Measurements from ENCODE around the gene SELENON. TPM values are rescaled to one million over a fixed set of nuclear protein-coding genes. Genes with fewer than 3 reads are reported as not detected.
A peak's percentile ranks its signal among the peaks of the same experiment; 100 is the strongest.

SELENON gene
- total and polyA plus RNA-seq, 2 donors from 2014 or later, result 69.3 to 116 TPM

DNA sequence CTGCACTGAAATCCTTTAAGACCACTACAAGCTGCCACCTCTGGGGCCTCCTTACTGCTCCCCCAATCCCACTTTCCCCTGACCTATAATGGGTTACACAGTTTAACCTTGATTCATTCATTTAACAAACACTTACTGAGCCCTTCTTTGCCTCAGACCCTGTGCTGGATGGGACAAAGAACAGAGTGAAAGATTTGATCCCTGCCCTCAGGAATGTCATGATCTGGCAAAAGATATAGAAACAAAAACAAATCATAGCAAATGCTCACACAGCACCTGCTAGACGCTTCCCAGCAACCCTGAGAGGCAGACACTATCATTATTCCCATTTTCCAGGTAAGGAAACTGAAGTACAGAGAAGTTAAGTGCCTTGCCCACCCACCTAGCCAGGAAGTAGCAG, 66.3 kb downstream of the SELENON start:
- peak in 1 of 5 donors; percentile 25 for DNase-seq
- H3K9ac ChIP-seq (ENCODE audit: low read length in 3 of 3), result no peak overlapping the region
- FAIRE-seq, result no peak
- TF ChIP-seq, protein P1, sequence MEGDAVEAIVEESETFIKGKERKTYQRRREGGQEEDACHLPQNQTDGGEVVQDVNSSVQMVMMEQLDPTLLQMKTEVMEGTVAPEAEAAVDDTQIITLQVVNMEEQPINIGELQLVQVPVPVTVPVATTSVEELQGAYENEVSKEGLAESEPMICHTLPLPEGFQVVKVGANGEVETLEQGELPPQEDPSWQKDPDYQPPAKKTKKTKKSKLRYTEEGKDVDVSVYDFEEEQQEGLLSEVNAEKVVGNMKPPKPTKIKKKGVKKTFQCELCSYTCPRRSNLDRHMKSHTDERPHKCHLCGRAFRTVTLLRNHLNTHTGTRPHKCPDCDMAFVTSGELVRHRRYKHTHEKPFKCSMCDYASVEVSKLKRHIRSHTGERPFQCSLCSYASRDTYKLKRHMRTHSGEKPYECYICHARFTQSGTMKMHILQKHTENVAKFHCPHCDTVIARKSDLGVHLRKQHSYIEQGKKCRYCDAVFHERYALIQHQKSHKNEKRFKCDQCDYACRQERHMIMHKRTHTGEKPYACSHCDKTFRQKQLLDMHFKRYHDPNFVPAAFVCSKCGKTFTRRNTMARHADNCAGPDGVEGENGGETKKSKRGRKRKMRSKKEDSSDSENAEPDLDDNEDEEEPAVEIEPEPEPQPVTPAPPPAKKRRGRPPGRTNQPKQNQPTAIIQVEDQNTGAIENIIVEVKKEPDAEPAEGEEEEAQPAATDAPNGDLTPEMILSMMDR (IDR thresholded peaks at IDR 0.05; ENCODE audit: borderline replicate concordance, extremely low read depth, insufficient read depth), result no peak
- H3K27ac ChIP-seq (ENCODE audit: low read depth in 2 of 2, low read length in 2 of 2), result peak overlapping the region; percentile 63 to 86
- no peaks in the 10 kb centered on the region for H3K9me3 ChIP-seq (ENCODE audit: control insufficient read depth in 2 of 3, insufficient read depth in 1 of 3, low read length in 3 of 3)
- intact Hi-C loops (cut with DNase I), result no loop called here
- peaks cover 2 to 38% (median 35%) of the 10 kb centered on the region in 3 donors for H3K4me1 ChIP-seq (ENCODE audit: control insufficient read depth in 2 of 3, insufficient read depth in 2 of 3, low read depth in 1 of 3, low read length in 3 of 3)
- H3K36me3 ChIP-seq (ENCODE audit: control insufficient read depth in 2 of 3, insufficient read depth in 3 of 3, low read length in 3 of 3), result no peaks in the 10 kb centered on the region
- H3K27me3 ChIP-seq (ENCODE audit: control insufficient read depth, insufficient read depth, low read length), result no peaks in the 10 kb centered on the region
- no peak overlapping the region for H3K4me3 ChIP-seq (ENCODE audit: low read length in 3 of 3)

DNA sequence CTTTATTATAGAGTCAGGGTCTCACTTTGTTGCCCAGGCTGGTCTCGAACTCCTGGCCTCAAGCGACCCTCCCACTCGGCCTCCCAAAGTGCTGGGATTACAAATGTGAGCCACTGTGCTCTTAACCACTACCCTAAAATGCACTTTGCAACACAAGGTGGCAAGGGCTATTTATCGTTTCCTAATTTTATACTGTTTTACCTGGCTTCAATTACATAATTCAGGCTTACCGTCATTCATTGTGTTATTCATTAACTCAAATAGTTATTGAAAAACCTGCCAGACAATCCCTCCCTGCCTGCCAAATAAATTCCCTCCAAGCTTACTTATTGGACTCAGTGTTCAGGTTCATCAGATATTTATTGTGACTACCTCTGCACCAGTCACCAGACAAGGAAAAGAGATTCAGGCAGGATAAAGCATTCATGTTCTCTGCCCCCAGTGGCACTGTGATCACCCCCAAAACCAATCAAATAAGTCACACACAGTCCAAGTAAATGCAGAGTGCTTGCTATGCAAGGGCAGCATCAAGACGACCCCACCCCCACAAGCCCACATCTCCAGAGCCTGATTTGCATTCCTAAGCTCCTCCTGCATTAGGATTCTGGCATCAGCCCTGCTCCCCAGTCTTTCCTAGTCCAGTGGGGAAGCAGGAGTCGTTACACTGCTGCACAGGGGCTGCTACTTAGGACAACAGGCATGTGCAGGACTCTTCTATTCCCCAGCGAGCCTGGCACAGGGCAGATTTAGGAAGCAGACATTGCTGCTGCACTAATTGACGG, 67.4 kb downstream of the SELENON start:
- H3K4me3 ChIP-seq (ENCODE audit: low read length in 3 of 3), result peak overlapping the region in 1 of 3 donors; percentile 6
- no peaks in the 10 kb centered on the region for H3K27me3 ChIP-seq (ENCODE audit: control insufficient read depth, insufficient read depth, low read length)
- peaks cover 2 to 47% (median 46%) of the 10 kb centered on the region in 3 donors for H3K4me1 ChIP-seq (ENCODE audit: control insufficient read depth in 2 of 3, insufficient read depth in 2 of 3, low read depth in 1 of 3, low read length in 3 of 3)
- FAIRE-seq, result peak; percentile 98
- TF ChIP-seq, protein P1 (IDR thresholded peaks at IDR 0.05; ENCODE audit: borderline replicate concordance, extremely low read depth, insufficient read depth), result no peak
- peak overlapping the region in 1 of 3 donors; percentile 2 for H3K9ac ChIP-seq (ENCODE audit: low read length in 3 of 3)
- peak in 4 of 5 donors; percentile 78 to 88 (median 83) for DNase-seq
- H3K9me3 ChIP-seq (ENCODE audit: control insufficient read depth in 2 of 3, insufficient read depth in 1 of 3, low read length in 3 of 3), result no peaks in the 10 kb centered on the region
- peak overlapping the region; percentile 75 to 87 for H3K27ac ChIP-seq (ENCODE audit: low read depth in 2 of 2, low read length in 2 of 2)
- intact Hi-C loops (cut with DNase I), result no loop called here
- H3K36me3 ChIP-seq (ENCODE audit: control insufficient read depth in 2 of 3, insufficient read depth in 3 of 3, low read length in 3 of 3), result no peaks in the 10 kb centered on the region

Other genes with a start within 250 kb of the SELENON start
- 31.7 TPM for gene MAN1C1, start 183.4 kb upstream of the SELENON start, total RNA-seq
- gene MAN1C1, start 183.4 kb upstream of the SELENON start, polyA plus RNA-seq (ENCODE audit: insufficient read depth, low read depth, low replicate concordance), result 65.5 TPM
- gene MTFR1L, start 19.8 kb downstream of the SELENON start, total RNA-seq, result 66.6 TPM
- gene MTFR1L, start 19.8 kb downstream of the SELENON start, polyA plus RNA-seq (ENCODE audit: insufficient read depth, low read depth, low replicate concordance), result 108 TPM
- gene AUNIP, start 59.3 kb downstream of the SELENON start, total RNA-seq, result 0.38 TPM
- gene AUNIP, start 59.3 kb downstream of the SELENON start, polyA plus RNA-seq (ENCODE audit: insufficient read depth, low read depth, low replicate concordance), result not detected
- gene PAQR7, start 75.5 kb downstream of the SELENON start, total RNA-seq, result 52.0 TPM
- 30.2 TPM for gene PAQR7, start 75.5 kb downstream of the SELENON start, polyA plus RNA-seq (ENCODE audit: insufficient read depth, low read depth, low replicate concordance)
- 50.4 TPM for gene STMN1, start 106.2 kb downstream of the SELENON start, total RNA-seq
- gene STMN1, start 106.2 kb downstream of the SELENON start, polyA plus RNA-seq (ENCODE audit: insufficient read depth, low read depth, low replicate concordance), result 101 TPM
- 23.5 TPM for gene PAFAH2, start 197.9 kb downstream of the SELENON start, total RNA-seq
- gene PAFAH2, start 197.9 kb downstream of the SELENON start, polyA plus RNA-seq (ENCODE audit: insufficient read depth, low read depth, low replicate concordance), result 21.0 TPM
- 0.28 TPM for gene EXTL1, start 221.6 kb downstream of the SELENON start, total RNA-seq
- 0.45 TPM for gene EXTL1, start 221.6 kb downstream of the SELENON start, polyA plus RNA-seq (ENCODE audit: insufficient read depth, low read depth, low replicate concordance)
- 34.4 TPM for gene SLC30A2, start 245.9 kb downstream of the SELENON start, total RNA-seq
- gene SLC30A2, start 245.9 kb downstream of the SELENON start, polyA plus RNA-seq (ENCODE audit: insufficient read depth, low read depth, low replicate concordance), result 26.8 TPM

All from kidney (tissue), 14 donors.